DLD1 (cell line): ENCODE results near the gene DNAL1.
"Not testable (repeated sequence)": the region's sequence is repeated elsewhere in the genome, so short reads cannot be mapped to it uniquely, and the experiment has no call there.

Experiments used
- in situ Hi-C: cut with HindIII; loops from 2 replicates; pipeline ENCODE4 v1.10.0; 2017; ENCODE audit warnings: low sequenced_read_pairs

Gene DNAL1

GRCh38 chr14:73637830-73638229, 7.0 kb upstream of the DNAL1 start:
- in situ Hi-C loops, result no loop called here

GRCh38 chr14:73640796-73641365, 3.9 kb upstream of the DNAL1 start:
- in situ Hi-C loops, result no loop called here

DNA sequence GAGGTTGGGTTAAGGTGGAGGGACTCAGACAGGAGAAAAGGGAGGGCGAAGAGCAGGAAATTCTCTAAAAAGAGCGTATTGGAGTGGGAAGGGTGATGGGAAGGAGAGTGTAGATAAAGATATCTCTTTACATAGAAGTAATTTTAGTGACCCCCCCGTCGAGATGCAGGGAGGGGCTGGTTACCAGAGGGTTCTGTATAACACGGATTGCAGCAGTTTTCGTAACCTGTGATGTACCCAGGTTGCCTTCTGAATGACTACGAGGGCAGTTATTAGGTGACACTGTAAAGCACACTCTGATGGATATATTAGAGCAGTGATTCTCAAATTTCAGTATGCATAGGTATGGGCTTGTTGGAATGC, 443 bp downstream of the DNAL1 start:
- in situ Hi-C loops, result no loop called here

- in situ Hi-C loops, result no loop called here
Measured at GRCh38 chr14:73651005-73651404, 6.2 kb downstream of the DNAL1 start.

- in situ Hi-C loops, result no loop called here
Measured at GRCh38 chr14:73655851-73656250, 11.1 kb downstream of the DNAL1 start.

- in situ Hi-C loops, result not testable (repeated sequence)
Measured at GRCh38 chr14:73659202-73659601, 14.4 kb downstream of the DNAL1 start.

DNA sequence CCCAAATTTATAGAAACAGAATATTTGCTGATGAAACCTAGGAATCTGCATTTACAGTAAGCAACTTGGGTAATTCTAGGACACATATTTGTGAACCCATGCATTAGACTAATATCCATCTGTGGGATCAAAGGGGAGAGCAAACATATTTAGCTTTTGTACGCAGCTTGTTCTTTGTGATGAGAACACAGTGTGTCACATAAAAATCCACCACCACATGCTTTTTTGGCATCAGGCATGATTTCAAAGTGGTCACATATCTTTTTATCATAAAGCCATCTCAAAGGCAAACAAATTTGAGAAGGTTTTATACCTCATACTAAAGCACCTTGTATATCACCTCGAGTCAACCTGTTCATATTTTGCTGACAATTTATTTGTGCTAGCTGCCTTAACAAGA, 15.7 kb downstream of the DNAL1 start:
- in situ Hi-C loops, result no loop called here

DNA sequence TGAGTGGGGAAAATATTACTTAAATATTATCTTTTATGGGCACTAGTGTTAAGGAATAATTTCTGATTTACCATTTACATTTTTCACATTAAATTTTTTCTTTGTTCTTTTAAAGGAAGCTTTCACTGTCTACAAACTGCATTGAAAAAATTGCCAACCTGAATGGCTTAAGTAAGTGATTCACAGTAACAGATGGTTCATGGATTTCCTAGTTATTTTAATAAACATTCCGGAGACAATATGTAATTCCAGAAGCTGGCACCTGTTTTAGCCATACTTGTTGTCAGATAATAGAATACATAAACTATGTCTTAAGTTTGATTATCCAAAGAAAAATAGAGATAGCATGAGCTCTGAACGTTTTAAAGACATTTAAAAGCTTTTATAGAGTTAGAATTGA, 17.1 kb downstream of the DNAL1 start:
- in situ Hi-C loops, result no loop called here

DNA sequence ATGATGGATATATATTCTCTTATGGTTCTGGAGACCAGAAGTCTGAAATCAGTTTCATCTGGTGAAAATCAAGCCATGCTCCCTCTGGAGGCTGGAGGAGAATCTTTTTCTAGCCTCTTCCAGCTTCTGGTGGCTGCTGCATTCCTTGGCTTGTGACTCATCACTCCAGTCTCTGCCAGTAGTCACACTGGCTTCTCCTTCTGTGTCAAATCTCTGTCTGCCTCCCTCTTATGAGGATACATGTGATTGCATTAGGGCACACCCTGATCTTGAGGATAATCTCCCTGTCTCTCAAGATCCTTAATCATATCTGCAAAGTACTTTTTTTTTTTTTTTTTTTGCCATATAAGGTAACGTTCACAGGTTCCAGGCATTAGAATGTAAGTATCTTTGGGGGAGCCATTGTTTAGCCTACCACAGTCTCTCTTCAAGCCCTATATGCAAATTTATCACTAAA, 17.7 kb downstream of the DNAL1 start:
- in situ Hi-C loops, result no loop called here

DNA sequence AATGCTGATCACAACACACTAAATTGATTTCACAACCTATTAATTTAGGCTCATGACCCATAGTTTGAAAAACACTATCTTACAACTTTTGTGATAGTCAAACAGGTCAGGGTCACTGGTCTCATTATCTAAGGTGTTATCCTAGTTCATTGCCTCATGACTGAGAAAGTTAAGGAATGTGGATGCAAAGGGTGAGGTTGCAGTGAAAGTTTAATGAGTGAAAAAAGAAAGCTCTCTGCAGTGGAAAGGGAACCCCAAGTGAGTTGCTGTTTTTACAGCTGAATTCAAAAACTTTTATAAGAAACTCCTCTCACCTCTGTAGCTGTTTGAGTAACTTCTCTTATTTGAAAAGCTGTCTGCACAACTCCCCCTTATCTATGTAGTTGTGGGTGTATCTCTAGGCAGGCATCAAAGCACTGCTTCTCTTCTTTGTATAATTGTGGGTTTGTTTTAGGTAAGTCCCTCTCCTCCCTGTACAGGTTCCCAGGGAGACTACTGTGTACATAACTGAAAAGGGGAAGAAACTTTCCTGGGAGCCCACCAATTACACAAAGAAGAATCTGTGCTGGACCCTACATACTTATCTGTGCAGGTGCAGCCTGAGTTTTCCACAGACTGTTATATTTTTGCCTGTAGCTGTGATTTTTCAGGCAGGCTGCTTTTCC, 18.9 kb downstream of the DNAL1 start:
- in situ Hi-C loops, result no loop called here

- in situ Hi-C loops, result no loop called here
Measured at GRCh38 chr14:73665130-73665529, 20.3 kb downstream of the DNAL1 start.

DNA sequence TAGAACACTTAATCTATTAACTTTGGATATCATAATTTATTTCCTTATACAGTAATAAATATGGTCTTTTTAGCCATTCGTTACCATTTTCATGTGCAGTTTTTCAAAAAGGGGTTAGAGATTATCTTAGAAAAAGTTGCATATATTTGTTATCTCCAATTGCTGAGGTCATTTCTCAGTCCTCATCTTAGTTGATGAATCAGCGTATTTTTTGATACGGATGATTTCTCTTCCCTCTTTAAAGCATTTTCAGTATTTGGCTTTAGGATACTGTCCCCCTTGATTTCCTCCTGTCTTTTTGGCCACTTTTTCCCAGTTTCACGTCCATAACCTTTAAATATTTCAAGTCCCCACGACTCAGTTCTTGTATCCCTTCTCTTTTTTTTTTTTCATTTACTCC, 21.8 kb downstream of the DNAL1 start:
- in situ Hi-C loops, result no loop called here

GRCh38 chr14:73667854-73668253, 23.1 kb downstream of the DNAL1 start:
- in situ Hi-C loops, result no loop called here

- in situ Hi-C loops, result no loop called here
Measured at GRCh38 chr14:73674986-73675385, 30.2 kb downstream of the DNAL1 start.

DNA sequence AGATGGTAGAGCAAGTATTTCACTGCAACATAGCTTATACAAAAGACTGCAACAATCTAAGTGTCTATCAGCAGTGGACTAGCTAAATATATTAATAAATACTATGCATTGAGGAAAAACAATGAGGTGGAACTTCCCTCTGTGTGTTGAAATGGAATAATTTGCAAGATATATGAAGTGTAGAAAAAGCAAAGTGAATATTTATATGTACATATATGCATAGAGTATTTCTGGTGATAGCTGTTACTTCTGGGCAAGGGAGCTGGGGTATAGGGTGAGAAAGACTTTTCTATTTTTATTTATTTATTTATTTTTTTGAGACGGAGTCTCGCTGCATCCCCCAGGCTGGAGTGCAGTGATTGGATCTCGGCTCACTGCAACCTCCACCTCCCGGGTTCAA, 33.9 kb downstream of the DNAL1 start:
- in situ Hi-C loops, result no loop called here

GRCh38 chr14:73680821-73681220, 36.0 kb downstream of the DNAL1 start:
- in situ Hi-C loops, result no loop called here

DNA sequence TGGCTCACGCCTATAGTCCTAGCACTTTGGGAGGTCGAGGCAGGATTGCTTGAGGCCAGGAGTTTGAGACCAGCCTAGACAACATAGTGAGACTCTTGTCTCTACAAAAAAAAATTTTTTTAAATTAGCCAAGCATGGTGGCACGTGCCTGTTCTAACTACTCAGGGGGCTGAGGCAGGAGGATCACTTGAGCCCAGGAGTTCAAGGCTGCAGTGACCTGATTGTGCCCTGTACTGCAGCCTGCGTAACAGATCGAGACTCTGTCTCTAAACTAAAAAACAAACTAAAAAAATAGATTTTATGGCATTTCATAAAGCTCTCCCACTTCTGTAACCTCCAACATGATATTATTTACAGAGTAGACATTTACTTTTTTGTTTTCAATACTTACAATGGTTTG, 39.8 kb downstream of the DNAL1 start:
- in situ Hi-C loops, result no loop called here

DNA sequence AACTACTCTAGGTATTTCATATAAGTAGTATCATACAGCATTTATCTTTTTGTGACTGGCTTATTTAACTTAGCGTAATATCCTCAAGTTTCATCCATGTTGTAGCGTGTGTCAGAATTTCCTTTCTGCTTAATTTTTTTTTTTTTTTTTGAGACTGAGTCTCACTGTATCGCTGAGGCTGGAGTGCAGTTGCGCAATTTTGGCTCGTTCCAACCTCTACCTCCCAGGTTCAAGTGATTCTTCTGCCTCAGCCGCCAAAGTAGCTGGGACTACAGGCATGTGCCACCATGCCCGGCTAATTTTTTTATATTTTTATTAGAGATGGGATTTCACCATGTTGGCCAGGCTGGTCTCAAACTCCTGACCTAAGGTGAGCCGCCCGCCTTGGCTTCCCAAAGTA, 40.5 kb downstream of the DNAL1 start:
- in situ Hi-C loops, result no loop called here

DNA sequence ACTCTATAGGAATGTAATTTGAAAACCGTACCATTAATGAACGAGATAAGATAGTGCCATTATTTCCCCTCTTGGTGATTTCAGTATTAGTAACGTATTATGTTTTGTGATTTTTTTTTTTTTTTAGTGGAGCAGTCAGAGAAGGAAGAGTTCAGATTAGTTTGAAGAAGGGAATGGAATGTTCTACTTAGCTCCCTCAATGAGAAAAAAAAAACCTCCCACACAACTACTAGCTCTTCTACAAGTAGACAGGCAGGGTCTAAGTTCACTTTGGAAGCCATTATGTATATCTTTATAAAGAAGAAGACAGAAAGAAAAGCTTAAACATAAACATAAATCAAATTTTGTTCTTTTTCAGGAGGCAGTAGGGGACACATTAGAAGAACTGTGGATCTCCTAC, 42.1 kb downstream of the DNAL1 start:
- in situ Hi-C loops, result no loop called here

GRCh38 chr14:73694083-73694482, 49.3 kb downstream of the DNAL1 start:
- in situ Hi-C loops, result no loop called here

DNA sequence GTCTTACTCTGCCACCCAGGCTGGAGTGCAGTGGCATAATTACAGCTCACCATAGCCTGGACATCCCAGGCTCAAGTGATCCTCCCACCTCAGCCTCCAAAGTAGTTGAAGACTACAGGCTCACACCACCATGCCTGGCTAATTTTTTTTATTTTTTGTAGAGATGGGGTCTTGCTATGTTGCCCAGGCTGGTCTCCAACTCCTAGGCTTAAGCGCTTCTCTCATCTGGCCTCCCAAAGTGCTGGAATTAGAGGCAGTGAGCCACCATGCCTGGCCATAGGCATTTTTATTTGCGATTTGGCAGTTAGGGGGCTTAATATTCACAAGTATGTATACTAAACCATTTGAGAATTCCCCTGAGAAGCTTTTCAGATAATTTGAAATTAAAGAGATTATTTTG, 50.3 kb downstream of the DNAL1 start:
- in situ Hi-C loops, result no loop called here

- in situ Hi-C loops, result no loop called here
Measured at GRCh38 chr14:73695997-73696396, 51.2 kb downstream of the DNAL1 start.
